GM10847 (cell line): ENCODE measurements around the gene GALNT2.

ENCODE experiments used
- POLR2A ChIP-seq: IDR thresholded peaks from 2 replicates; pipeline ENCODE4 v1.6.1; 2011; ENCODE audit not compliant: insufficient read length; ENCODE audit errors: extremely low read depth

GALNT2 gene

GRCh38 chr1:230091473-230092231 lies 24.6 kb downstream of the GALNT2 start:
- no peak for TF ChIP-seq POLR2A

DNA sequence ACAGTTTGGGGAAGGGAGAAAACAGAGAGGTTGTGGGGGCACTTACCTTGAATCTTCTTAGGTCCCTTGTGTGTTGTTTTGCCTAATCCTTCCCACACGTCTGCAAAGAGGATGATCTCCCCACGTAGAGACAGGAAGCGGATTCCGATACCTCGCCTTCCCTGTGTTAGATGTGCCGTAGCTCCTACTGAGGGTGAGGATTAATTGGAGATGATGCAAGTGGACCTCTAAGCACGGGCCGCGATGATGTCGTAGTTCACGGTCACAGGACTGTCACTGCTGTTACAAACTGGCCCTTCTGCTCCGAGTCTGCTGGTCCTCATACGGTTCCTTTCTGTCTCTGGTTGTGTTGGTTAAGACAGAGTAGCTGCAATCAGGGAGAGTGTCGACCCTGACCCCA lies 27.7 kb downstream of the GALNT2 start:
- TF ChIP-seq POLR2A: no peak

GRCh38 chr1:230095938-230096337 lies 28.9 kb downstream of the GALNT2 start:
- no peak for TF ChIP-seq POLR2A

- no peak for TF ChIP-seq POLR2A
Measured at GRCh38 chr1:230097370-230097769, 30.3 kb downstream of the GALNT2 start.

DNA sequence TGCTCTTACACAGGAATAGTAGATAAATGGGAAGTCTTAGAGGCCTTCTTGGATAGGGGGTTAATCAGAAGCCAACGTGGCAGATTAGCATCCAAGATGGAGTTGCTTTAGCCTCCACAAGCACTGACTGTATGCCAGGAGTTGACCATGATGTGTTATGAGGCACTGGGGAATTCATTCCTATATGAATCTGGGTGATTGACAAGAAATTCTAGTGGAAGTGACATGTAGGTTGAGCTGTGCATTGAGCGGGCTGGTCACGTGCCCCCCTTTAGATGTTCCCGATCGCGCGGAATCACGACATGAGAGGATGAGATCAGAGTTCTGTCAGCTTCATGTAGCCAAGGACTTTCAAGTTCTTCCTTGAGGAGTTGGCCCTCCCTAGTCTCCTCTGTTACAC lies 31.7 kb downstream of the GALNT2 start:
- TF ChIP-seq POLR2A: no peak

GRCh38 chr1:230099465-230099864 lies 32.4 kb downstream of the GALNT2 start:
- TF ChIP-seq POLR2A: no peak

- no peak for TF ChIP-seq POLR2A
Measured at GRCh38 chr1:230100932-230101331, 33.9 kb downstream of the GALNT2 start.

- TF ChIP-seq POLR2A: no peak
Measured at GRCh38 chr1:230101556-230101955, 34.5 kb downstream of the GALNT2 start.

DNA sequence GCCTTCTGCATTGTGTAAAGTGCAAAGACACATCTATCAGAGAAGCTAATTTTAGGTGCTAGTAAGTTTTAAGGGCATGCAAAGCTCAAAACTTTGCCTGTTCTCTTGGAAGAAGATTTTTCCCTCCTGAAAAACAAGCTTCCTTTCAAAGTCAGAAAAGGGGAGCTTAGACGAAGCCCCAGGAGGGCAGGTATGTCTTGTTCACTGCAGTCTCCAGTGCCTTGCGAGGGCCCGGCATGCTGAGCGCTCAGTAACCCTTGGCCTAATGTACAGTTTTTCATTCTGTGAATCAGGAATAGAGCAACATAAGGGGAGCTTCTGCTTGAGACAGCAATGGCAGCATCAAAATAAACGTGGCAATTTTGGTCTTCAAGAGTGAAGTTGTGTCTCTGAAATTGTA lies 35.0 kb downstream of the GALNT2 start:
- no peak for TF ChIP-seq POLR2A

- TF ChIP-seq POLR2A: no peak
Measured at GRCh38 chr1:230102472-230102871, 35.4 kb downstream of the GALNT2 start.

DNA sequence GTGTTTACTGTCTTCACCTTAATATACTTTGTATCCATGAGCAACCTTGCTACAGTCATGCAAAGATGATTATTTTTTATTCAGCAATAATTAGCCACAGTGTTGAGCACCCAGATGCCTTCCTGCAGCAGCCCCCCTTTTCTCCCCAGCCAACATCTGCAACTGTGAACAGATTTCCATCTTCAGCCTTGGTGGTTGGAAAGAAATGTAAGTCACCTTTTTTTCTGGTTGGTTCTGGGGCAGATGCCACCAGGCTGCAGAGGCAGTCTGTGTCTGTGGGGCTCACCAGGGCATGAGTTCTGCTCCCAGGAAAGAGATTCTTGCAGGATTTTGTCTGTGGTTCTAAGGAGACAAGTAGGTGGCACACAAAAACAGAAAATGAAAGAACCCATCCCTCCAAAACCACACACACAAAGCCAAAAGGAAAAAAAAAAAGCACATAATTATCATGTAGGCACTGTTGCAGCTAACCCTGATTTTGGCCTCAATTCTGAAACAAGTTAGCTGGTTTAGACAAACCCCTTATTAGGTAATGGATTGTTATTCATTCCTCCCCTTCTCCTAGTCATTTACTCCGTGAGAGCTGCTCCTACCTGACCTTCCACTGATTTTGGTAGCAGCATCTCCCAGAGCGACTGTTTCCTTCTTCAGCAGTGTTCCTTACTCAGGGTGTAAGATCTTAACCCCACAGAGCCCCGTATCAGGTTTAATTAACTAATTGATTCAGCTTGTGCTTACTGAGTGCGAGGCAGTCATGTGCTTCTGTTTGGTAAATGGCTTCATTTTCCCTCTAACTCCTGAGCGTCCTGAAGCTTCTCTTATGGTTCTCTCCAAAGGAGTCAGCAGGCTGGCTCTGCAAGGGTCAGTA lies 36.5 kb downstream of the GALNT2 start:
- TF ChIP-seq POLR2A: no peak

GRCh38 chr1:230104395-230105244 lies 37.6 kb downstream of the GALNT2 start:
- no peak for TF ChIP-seq POLR2A

DNA sequence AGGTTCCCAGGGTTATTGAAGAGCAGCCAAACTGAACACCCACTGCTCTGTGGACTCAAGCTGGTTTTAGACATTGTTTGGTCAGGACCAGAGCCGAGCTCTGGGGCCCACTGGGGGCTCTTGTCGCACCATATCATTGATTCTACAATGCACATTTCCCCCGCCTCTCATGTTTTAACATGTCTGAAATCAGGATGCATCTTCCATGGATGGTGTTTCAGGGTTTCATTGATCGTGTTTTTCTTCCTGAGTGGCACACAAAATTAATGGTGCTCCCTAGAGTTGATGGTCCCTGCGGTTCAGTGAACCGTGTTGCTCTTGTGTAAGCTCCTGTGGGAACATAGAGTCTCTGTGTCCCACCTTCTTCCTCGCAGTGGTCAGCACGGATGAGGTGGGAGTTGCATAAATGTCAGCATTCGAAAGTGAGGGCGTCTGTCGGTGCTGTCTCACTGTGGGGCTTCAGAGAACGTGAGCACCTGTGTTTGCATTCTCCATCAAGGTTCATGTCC lies 38.3 kb downstream of the GALNT2 start:
- TF ChIP-seq POLR2A: no peak

- no peak for TF ChIP-seq POLR2A
Measured at GRCh38 chr1:230105754-230106625, 39.0 kb downstream of the GALNT2 start.
